HG03196 (cell line): ENCODE data around the gene CLTA.

Source experiments
- ATAC-seq: cut with Tn5 transposase; IDR thresholded peaks from one replicate; pipeline ENCODE4 v1.9.1; 2021; ENCODE audit not compliant: unreplicated experiment

The CLTA gene

DNA sequence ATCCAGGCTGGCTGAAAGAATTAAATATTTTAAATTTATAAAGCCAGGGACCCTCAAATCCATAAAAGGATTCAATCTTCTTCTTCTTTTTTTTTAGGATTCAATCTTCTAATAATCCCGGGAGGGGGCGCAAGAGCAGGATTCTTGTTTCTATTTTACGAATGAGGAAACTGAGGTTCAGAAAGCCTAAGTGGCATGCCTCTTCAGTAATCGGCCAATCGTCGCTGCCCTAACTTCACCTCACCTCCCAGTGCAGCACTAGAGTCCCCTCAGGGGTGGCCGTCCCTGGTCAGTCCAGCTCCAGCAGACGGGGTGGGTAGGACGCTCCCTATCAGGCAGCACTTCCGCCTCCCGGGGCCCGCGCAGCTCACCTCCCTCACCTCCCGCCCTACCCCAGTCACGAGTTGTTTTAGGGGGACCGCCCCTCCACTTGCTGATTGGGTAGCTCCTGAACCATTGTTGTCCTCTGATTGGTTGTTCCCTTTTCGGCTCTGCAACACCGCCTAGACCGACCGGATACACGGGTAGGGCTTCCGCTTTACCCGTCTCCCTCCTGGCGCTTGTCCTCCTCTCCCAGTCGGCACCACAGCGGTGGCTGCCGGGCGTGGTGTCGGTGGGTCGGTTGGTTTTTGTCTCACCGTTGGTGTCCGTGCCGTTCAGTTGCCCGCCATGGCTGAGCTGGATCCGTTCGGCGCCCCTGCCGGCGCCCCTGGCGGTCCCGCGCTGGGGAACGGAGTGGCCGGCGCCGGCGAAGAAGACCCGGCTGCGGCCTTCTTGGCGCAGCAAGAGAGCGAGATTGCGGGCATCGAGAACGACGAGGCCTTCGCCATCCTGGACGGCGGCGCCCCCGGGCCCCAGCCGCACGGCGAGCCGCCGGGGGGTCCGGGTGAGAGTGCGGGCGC, at the start of gene CLTA:
Gene CLTA, plus strand, starts transcription at position 534 of the 902 bp plus-strand sequence. Its CDS starts 136 bp downstream, at position 670.
- peak; percentile 92 for ATAC-seq

- ATAC-seq, result no peak
These were observed 49.4 kb upstream of the CLTA start for GRCh38 chr9:36141288-36141687.

- no peak for ATAC-seq
These were observed 49.0 kb upstream of the CLTA start for GRCh38 chr9:36141761-36142160.

GRCh38 chr9:36142510-36143244, 48.0 kb upstream of the CLTA start:
- ATAC-seq, result no peak

DNA sequence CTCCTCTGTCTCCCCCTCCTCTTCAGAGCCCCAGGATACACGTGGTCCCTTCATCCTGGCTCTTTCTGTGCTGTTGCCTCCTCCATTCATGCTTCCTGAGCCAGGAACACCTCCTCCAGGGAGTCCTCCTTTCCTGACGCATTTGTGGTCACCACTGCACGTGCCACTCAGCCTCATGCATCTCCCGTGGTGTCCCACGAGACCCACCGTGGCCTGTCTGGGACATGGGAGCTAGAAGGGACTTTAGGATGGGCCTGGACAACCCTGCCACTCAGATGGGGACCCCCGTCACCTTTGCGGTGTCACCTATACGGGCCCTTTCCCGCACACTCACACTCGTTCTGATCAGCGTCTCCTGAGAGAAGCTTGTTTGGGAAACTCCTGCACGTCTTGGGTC, 47.5 kb upstream of the CLTA start:
- ATAC-seq, result no peak

DNA sequence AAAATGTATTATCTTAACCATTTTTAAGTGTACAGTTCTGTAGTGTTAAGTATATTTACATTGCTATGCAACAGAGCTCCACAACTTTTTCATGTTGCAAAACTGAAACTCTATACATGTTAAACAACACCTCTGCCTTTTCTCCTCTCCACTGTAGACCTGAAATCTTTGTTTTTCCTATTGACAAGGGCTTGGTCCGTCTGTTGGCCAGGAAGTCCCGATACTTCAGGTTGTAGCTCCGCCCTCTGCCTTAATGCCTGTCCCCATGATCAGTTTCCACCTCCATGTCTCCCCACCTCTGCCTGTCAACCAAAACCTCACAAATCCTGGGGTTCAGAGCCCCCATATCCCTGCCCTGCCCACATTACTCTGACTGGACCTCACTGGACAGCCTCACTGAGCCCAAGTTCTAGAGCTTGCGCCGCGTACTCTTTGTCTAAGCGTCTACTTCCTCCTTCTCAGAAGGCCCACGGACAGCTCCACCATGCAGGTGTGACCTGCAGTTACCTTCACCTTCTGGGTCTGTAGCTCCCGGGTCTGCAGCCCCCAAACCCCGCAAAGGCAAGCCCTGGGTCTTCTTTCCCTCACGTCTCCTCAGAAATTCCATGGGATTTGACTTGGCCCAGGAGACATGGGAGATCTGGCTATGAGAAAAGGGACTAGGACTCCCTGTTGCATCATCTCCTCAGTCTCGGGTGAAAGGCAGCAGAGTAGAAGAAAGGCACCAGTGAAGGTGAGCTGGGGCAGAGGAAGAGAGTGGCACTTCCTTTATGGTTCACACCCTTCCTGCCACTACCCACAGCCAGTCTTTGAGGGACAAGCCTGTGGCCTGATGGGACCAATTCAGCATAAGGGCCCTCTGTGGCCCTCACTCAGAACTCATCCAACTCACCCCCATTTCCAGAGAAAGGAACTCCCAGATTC, 46.1 kb upstream of the CLTA start:
- no peak for ATAC-seq

- no peak for ATAC-seq
These were observed 44.8 kb upstream of the CLTA start for GRCh38 chr9:36145970-36146369.

DNA sequence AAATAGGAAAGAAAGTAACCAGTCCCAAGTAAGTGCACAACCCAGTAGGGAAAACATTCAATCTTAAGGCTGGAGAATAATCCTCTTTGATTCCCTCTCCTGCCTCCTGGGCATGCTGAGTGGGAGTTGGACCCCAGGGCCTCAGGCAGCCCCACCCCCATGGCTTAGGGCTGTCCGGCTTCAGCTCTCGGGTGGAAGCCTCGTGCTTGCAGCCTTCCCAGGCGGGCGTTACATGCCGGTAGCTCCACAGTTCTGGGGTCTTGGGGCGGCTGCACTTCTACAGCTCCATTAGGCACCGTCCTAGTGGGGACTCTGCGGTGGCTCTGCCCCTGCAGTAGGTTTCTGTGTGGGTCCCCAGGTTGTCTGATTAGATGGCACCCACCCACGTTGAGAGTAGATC, 44.1 kb upstream of the CLTA start:
- no peak for ATAC-seq

DNA sequence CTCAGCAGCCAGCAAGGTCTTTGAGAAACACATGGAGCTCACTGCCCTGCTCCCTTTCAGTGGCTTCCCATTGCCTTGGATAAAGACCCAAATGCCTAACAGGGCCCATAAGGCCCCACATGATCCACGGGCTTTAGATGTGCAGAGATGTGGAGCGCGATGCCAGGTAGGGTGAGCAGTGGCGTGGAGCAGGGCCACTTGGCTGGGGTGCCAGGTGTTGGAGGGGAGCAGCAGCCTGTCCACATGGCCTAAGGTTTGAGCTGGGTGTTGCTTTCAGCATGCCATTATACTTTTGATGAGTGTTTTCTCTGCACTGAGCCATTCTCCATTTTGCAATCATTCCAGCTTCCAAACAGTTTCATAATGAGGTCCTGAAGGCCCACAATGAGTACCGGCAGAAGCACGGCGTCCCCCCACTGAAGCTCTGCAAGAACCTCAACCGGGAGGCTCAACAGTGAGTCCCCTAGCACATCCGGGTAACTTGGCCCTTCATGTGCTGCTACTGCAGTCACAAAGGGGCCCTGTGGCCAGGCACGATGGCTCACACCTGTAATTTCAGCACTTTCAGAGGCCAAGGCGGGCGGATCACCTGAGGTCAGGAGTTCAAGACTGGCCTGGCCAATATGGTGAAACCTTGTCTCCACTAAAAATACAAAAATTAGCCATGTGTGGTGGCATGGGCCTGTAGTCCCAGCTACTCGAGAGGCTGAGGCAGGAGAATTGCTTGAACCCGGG, 43.1 kb upstream of the CLTA start:
- ATAC-seq, result no peak

DNA sequence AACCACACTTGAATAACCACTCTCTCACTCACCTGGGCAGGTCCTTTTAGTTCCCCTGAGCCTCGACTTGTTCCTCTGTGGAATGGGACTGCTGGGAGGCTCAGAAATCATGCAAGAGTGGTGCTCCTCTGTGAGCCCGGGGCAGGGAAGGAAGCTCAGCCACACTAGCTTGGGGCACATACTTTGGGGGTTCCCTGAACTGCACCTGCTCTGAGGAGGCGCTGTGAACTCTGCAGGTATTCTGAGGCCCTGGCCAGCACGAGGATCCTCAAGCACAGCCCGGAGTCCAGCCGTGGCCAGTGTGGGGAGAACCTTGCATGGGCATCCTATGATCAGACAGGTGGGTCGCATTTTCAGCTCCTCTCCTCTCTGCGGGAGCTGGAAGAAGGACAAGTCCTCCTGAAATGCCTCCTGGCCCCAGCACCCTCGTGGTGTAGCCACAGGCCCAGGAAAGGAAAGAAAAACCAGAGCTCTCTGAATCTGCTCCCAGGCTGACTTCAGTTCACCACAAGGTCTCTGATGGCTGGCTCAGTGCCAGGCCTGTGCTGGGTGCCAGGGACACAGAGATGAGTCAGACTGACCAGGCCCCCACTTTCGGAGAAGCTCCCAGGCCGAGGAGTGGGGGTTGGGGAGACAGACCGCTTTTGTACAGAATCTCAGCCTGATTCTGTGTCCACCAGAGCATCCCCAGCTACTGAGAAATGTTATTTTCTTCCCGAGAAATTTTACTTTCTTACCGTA, 42.2 kb upstream of the CLTA start:
- peak; percentile 39 for ATAC-seq

GRCh38 chr9:36149197-36149596, 41.5 kb upstream of the CLTA start:
- no peak for ATAC-seq

DNA sequence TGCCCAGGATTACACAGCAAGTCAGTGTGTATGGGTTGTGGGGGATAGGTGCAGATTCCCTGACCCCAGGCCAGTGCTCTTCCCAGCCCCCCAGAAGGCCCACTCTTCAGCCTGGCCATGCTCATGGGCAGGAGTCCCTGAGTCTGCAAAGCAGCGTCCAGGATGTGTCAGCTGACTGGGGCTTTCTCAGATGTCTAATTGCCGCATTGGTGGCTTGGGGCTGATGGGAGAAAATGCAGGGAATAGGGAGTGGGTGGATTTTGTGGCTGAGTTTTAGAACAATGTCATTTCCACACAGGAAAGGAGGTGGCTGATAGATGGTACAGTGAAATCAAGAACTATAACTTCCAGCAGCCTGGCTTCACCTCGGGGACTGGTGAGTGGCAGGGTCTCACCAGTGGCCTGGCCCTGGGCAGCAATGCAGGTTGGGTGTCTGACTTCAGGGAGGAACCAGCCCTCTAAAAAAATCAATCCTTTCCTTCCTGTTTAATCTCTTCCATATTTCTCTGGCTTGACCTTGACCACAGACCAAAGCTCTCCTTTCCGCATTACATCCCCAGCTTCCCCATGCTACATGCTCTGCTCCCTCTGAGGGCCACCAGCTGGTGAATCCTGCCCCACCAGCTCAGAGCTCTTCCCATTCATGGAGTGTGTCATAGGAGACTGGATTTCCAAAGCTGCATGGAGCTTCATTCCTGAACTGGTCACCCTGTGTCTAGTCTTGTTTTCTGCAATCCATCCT, 40.0 kb upstream of the CLTA start:
- ATAC-seq, result no peak

DNA sequence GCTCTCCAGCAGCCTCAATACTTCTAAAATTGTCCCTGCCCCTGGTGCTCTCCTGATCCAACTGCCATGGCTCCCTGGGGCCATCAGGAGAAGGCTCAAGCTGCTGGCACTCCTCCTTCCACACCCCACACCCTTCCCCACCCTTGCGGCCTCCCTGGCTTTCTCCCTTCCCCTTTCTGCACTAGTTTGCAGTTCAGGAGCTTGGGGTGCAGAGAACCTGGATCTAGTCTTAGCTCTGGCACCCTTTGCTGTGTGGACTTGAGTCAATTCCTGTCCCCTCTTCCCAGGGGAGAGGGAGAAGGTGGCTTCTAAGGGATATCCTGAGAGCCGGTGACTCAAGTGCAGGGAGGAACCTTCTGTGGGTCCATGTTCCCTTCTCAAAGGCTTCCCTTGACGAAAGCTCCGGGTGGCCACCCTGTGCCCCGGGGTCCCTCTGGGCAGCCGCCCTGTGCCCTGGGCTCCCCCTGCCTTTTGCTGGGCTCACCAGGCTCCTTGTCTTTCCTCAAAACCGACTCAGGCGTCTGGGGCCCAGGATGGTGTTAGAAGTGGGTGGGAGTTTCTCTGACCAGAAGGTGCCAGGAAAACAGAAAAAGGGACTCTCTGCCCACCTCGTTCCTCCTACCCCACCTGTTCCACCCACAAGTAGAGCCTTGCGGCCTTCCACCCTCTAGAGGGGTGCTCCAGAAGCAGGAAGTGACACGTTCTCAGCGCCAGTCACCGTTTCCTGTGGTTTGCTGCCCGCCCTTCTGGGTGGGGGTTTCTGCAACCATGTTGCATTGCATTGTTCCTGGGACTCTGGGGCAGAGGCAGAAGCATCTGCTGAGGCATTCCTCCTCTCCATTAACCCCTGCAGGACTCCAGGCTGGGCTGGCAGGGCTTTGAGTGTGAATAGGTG, 39.2 kb upstream of the CLTA start:
- peak; percentile 81 for ATAC-seq

GRCh38 chr9:36152741-36153438, 37.8 kb upstream of the CLTA start:
- ATAC-seq, result no peak

DNA sequence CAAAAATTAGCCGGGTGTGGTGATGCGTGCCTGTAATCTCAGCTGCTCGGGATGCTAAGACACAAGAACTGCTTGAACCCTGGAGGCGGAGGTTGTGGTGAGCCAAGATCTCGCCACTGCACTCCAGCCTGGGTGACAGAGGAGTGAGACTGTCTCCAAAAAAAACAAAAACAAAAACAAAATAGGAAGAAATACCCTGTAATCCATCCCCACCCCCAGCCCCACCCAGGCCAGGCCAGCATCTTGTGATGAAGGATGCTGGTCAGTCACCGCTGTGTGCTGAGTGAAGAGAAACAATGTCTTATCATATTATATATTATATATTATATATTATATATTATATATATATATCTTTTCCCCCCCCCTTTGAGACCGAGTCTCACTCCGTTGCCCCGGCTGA, 37.0 kb upstream of the CLTA start:
- ATAC-seq, result no peak

DNA sequence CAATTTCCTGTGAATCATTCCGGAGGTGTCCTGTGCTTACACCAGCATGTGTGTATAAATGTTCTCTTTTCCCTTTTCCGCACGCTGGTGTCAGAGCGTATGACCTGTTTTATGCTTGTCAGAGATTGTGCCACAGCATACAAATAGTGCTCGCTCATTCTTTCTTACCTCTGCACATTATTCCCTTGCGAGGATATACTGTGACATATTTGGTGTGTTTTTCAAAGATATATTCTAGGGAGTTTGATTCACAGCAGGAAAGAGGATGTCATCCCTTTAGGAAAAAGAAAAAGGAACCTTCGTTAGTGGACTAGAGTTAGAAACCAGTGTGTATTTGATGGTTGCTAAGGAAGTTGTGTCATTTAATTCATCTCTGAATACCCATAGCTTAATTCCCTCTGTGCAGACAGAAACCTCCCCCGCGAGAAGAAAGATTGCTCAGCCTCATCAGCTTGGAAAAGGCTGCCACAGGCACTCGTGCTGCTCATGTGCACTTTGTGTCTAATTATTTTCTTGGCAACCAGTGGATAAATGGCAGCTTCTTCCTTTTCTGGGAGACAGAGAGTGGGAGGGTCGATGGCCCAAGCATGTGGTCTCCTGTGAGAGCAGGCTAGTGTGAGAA, 36.3 kb upstream of the CLTA start:
- no peak for ATAC-seq

DNA sequence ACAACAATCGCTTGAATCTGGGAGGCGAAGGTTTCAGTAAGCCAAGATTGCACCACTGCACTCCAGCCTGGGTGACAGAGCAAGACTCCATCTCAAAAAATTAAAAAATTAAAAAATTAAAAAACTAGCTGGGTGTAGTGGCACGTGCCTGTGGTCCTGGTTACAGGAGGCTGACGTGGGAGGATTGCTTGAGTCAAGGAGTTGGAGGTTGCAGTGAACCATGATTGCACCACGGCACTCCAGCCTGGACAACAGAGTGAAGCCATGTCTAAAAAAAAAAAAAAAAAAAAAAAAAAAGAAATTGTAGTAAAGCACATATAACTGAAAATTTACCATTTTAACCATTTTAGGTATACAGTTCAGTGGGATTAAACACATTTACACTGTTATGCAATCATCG, 34.6 kb upstream of the CLTA start:
- ATAC-seq, result no peak
